Kidney (tissue), 14 donors: Measurements from ENCODE around the gene PRUNE2. TPM values are rescaled to one million over a fixed set of nuclear protein-coding genes. Genes with fewer than 3 reads are reported as not detected.

ENCODE experiments used
- DNase-seq, 5 donors: peaks; one replicate each; pipeline ENCODE4 v3.0.0-alpha.2; 2013 to 2020
- FAIRE-seq: peaks from 2 replicates; lab custom pipeline; 2012; peaks lifted over from hg19 to GRCh38; lab: Jason Lieb, UNC
- H3K27ac ChIP-seq, 2 donors: one replicate each; pipeline ENCODE4 v1.7.0; 2013; ENCODE audit warnings: low read depth in 2 of 2, low read length in 2 of 2, inconsistent platforms in 1 of 2
- H3K27me3 ChIP-seq: one replicate; pipeline ENCODE4 v1.7.1; 2013; ENCODE audit warnings: low read length, inconsistent platforms; ENCODE audit not compliant: control insufficient read depth, insufficient read depth
- H3K36me3 ChIP-seq, 3 donors: one replicate each; pipeline versions ENCODE4 v1.7.0 to v1.7.1; 2013; ENCODE audit warnings: low read length in 3 of 3, control low read depth in 1 of 3, inconsistent platforms in 1 of 3; ENCODE audit not compliant: insufficient read depth in 3 of 3, control insufficient read depth in 2 of 3
- H3K4me1 ChIP-seq, 3 donors: one replicate each; pipeline versions ENCODE4 v1.7.0 to v1.7.1; 2013; ENCODE audit warnings: low read length in 3 of 3, inconsistent platforms in 1 of 3, low read depth in 1 of 3; ENCODE audit not compliant: control insufficient read depth in 2 of 3, insufficient read depth in 2 of 3
- H3K4me3 ChIP-seq, 3 donors: one replicate each; pipeline versions ENCODE4 v1.7.0 to v1.8.1; 2013; ENCODE audit warnings: low read length in 3 of 3, control low read depth in 1 of 3, inconsistent platforms in 1 of 3
- H3K9ac ChIP-seq, 3 donors: one replicate each; pipeline versions ENCODE4 v1.7.0 to v1.7.1; 2013; ENCODE audit warnings: low read length in 3 of 3, control low read depth in 1 of 3, inconsistent platforms in 1 of 3
- H3K9me3 ChIP-seq, 3 donors: one replicate each; pipeline versions ENCODE4 v1.7.0 to v1.7.1; 2013; ENCODE audit warnings: low read length in 3 of 3, control low read depth in 1 of 3, inconsistent platforms in 1 of 3; ENCODE audit not compliant: control insufficient read depth in 2 of 3, insufficient read depth in 1 of 3
- CTCF ChIP-seq: IDR thresholded peaks from 3 replicates; pipeline ENCODE4 v1.5.1; 2012; ENCODE audit warnings: mild to moderate bottlenecking, moderate library complexity, borderline replicate concordance; ENCODE audit not compliant: insufficient read depth; ENCODE audit errors: extremely low read depth
- intact Hi-C: fragments of 100-400 bp; cut with DNase I; formaldehyde crosslinking; loops from one replicate; pipeline ENCODE4 v1.11.1; 2022
- polyA plus RNA-seq: library from polyadenylated mRNA; stranded (reverse); fragments of 350-450 nt; fragmentation: Illumina TruSeq; extraction: RNeasy Lipid Tissue Mini Kit (QIAGEN cat#74804); gene quantifications from one replicate; pipeline ENCODE4 v1.2.3, GENCODE V29; 2014; ENCODE audit warnings: low read depth, low replicate concordance; ENCODE audit not compliant: insufficient read depth
- total RNA-seq: library from RNA; stranded (reverse); fragmentation: NEBNext Ultra II Directional; extraction: Animal tissue kit (Norgen Biotek cat#: 25700); gene quantifications from one replicate; pipeline ENCODE4 v1.2.1, GENCODE V29; 2021
- donor health status: control.
- donor health status: control.
- donor health status: control.
- donor health status: control.
- donor health status: control.
- donor health status: DM: yes; HTN: yes; CAD: no.
- donor health status: Normal renal cell carcinoma (clear cell type).

PRUNE2 gene
- total and polyA plus RNA-seq, 2 donors from 2014 or later: 12.6 to 65.1 TPM

GRCh38 chr9:76602199-76602598 is 303.7 kb downstream of the PRUNE2 start:
- Histone ChIP-seq H3K9me3 (no peaks in the 10 kb centered on the region), H3K27me3 (no peaks in the 10 kb centered on the region), H3K4me3 (no peak overlapping the region), H3K9ac (no peak overlapping the region), H3K27ac (no peak overlapping the region), H3K36me3 (no peaks in the 10 kb centered on the region), H3K4me1 (no peaks in the 10 kb centered on the region)
- no peak for DNase-seq
- intact Hi-C loops: no loop called here
- no peak for FAIRE-seq
- TF ChIP-seq CTCF: no peak

- intact Hi-C loops: no loop called here
- Histone ChIP-seq H3K9me3 (no peaks in the 10 kb centered on the region), H3K9ac (no peak overlapping the region), H3K4me3 (no peak overlapping the region), H3K4me1 (no peaks in the 10 kb centered on the region), H3K27ac (no peak overlapping the region), H3K36me3 (no peaks in the 10 kb centered on the region), H3K27me3 (no peaks in the 10 kb centered on the region)
- TF ChIP-seq CTCF: no peak
- no peak for FAIRE-seq
- DNase-seq: peak in 2 of 5 donors; percentile 29 to 35
Observed at GRCh38 chr9:76600007-76600615, 305.8 kb downstream of the PRUNE2 start.

GRCh38 chr9:76598981-76599380 is 306.9 kb downstream of the PRUNE2 start:
- FAIRE-seq: no peak
- intact Hi-C loops: no loop called here

More at GRCh38 chr9:76598981-76599380, 306.9 kb downstream of the PRUNE2 start:
- Histone ChIP-seq H3K27ac (no peak overlapping the region), H3K27me3 (no peaks in the 10 kb centered on the region), H3K4me1 (no peaks in the 10 kb centered on the region), H3K9ac (no peak overlapping the region), H3K36me3 (no peaks in the 10 kb centered on the region), H3K4me3 (no peak overlapping the region), H3K9me3 (no peaks in the 10 kb centered on the region)
- no peak for TF ChIP-seq CTCF
- DNase-seq: no peak
